ENCODE results near the gene COX10.

COX10 gene

DNA sequence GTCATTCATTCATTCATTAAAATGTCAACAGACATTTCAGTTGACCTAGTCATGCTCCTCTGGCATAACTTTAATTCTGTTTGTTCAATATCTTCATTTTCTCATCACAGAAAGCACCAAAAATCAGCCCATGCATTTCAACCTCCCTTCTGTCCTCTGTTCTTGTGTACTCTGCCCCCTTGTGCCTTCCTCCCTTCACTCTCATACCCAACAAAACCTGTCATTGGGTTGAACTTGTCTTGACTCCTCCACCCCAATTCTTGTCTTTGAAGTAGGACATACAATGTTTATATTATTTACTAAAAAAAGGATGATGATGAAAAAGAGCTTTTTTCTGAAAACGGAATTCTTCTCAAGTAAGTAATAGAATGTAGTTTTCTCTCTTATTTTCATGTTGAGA is 43.8 kb downstream of the COX10 start:
- Histone ChIP-seq H2BK120ac (ENCODE audit: low read depth, low read length) (no peak overlapping the region), H3K4me1 (ENCODE audit: control insufficient read depth, low read depth, low read length) (no peaks in the 10 kb centered on the region), H3K27ac (ENCODE audit: low read depth, low read length) (no peak overlapping the region), H3K79me2 (ENCODE audit: control insufficient read depth, insufficient read depth, low read length) (peaks cover 2% of the 10 kb centered on the region), H4K5ac (ENCODE audit: low read length) (no peak overlapping the region), H3K23ac (ENCODE audit: low read length) (no peak overlapping the region), H3K4me3 (ENCODE audit: low read length) (no peak overlapping the region), H3K27me3 (ENCODE audit: insufficient read depth, low read length, poor library complexity) (no peaks in the 10 kb centered on the region), H3K18ac (ENCODE audit: low read length) (no peak overlapping the region), H3K79me1 (ENCODE audit: low read length) (peaks cover 1% of the 10 kb centered on the region), H3K4ac (ENCODE audit: low read depth, low read length) (no peak overlapping the region), H2AK5ac (ENCODE audit: low read length) (no peak overlapping the region), H2BK15ac (replicated peaks; ENCODE audit: low read depth) (no peak overlapping the region), H3K9ac (ENCODE audit: low read length) (no peak overlapping the region), H4K8ac (ENCODE audit: low read depth, low read length) (no peak overlapping the region), H3K56ac (ENCODE audit: low read length) (no peak overlapping the region), H2BK5ac (ENCODE audit: low read length) (no peak overlapping the region), H3K36me3 (ENCODE audit: control insufficient read depth, insufficient read depth, low read length) (no peaks in the 10 kb centered on the region), H3K4me2 (ENCODE audit: low read length) (no peak overlapping the region)
- DNase-seq, result peak; percentile 36
- no CpG with 5 or more reads among the region's 1 CpG for WGBS (ENCODE audit: extremely low coverage, insufficient coverage, low lambda C conversion rate)

DNA sequence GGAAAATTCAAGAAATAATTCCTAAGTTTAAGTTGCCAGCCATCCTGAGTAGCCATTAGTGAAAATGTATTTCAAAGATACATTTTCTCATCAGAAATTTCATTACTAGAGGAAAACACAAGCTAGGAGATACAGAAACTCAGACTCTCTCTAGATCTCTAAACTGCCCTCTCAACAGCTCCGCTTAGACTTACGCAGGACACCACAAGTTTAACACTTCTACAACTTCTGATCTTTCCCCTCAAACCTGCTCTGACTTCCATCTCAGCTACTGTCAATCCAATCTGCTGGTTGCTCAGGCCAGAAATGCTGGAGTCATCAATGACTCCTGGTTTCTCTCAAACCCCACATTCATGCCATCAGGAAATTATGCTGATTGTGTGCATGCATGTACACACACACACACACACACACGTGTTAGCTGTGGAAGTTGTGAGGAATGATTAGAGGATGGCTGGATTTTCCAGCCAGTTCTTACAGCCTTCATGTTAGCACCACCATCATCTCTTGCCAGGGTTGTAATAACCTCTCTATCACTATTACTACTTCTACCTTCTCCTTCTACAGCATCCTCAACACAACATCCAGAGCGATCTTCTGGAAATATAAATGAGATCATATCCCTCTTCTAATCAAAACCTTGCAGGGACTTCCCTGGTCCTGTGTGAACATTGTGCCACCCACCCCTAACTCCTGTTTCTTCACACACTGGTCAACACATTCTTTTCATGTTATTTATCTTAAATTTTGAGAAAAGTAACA is 47.1 kb downstream of the COX10 start:
- Histone ChIP-seq H3K23ac (ENCODE audit: low read length) (no peak overlapping the region), H4K8ac (ENCODE audit: low read depth, low read length) (no peak overlapping the region), H3K9ac (ENCODE audit: low read length) (no peak overlapping the region), H3K27me3 (ENCODE audit: insufficient read depth, low read length, poor library complexity) (no peaks in the 10 kb centered on the region), H3K36me3 (ENCODE audit: control insufficient read depth, insufficient read depth, low read length) (no peaks in the 10 kb centered on the region), H3K56ac (ENCODE audit: low read length) (no peak overlapping the region), H3K79me2 (ENCODE audit: control insufficient read depth, insufficient read depth, low read length) (peaks cover 2% of the 10 kb centered on the region), H3K4me1 (ENCODE audit: control insufficient read depth, low read depth, low read length) (no peaks in the 10 kb centered on the region), H2BK5ac (ENCODE audit: low read length) (no peak overlapping the region), H3K4me3 (ENCODE audit: low read length) (no peak overlapping the region), H2BK15ac (replicated peaks; ENCODE audit: low read depth) (no peak overlapping the region), H3K18ac (ENCODE audit: low read length) (no peak overlapping the region), H4K5ac (ENCODE audit: low read length) (no peak overlapping the region), H3K4ac (ENCODE audit: low read depth, low read length) (no peak overlapping the region), H2BK120ac (ENCODE audit: low read depth, low read length) (no peak overlapping the region), H3K4me2 (ENCODE audit: low read length) (no peak overlapping the region), H3K79me1 (ENCODE audit: low read length) (peaks cover 7% of the 10 kb centered on the region), H3K27ac (ENCODE audit: low read depth, low read length) (no peak overlapping the region), H2AK5ac (ENCODE audit: low read length) (no peak overlapping the region)
- no peak for DNase-seq
- WGBS (ENCODE audit: extremely low coverage, insufficient coverage, low lambda C conversion rate), result no CpG with 5 or more reads among the region's 4 CpGs

GRCh38 chr17:14118951-14119350 is 49.6 kb downstream of the COX10 start:
- Histone ChIP-seq H3K18ac (ENCODE audit: low read length) (no peak overlapping the region), H4K8ac (ENCODE audit: low read depth, low read length) (no peak overlapping the region), H3K79me2 (ENCODE audit: control insufficient read depth, insufficient read depth, low read length) (peaks cover 2% of the 10 kb centered on the region), H4K5ac (ENCODE audit: low read length) (no peak overlapping the region), H3K79me1 (ENCODE audit: low read length) (peaks cover 12% of the 10 kb centered on the region), H3K56ac (ENCODE audit: low read length) (no peak overlapping the region), H3K4me1 (ENCODE audit: control insufficient read depth, low read depth, low read length) (no peaks in the 10 kb centered on the region), H3K4me2 (ENCODE audit: low read length) (no peak overlapping the region), H3K36me3 (ENCODE audit: control insufficient read depth, insufficient read depth, low read length) (no peaks in the 10 kb centered on the region), H3K23ac (ENCODE audit: low read length) (no peak overlapping the region), H2BK15ac (replicated peaks; ENCODE audit: low read depth) (no peak overlapping the region), H3K9ac (ENCODE audit: low read length) (no peak overlapping the region), H2BK120ac (ENCODE audit: low read depth, low read length) (no peak overlapping the region), H3K4me3 (ENCODE audit: low read length) (no peak overlapping the region), H3K27me3 (ENCODE audit: insufficient read depth, low read length, poor library complexity) (no peaks in the 10 kb centered on the region), H2AK5ac (ENCODE audit: low read length) (no peak overlapping the region), H2BK5ac (ENCODE audit: low read length) (no peak overlapping the region), H3K4ac (ENCODE audit: low read depth, low read length) (no peak overlapping the region), H3K27ac (ENCODE audit: low read depth, low read length) (no peak overlapping the region)
- DNase-seq, result no peak
- no CpG with 5 or more reads among the region's 2 CpGs for WGBS (ENCODE audit: extremely low coverage, insufficient coverage, low lambda C conversion rate)

DNA sequence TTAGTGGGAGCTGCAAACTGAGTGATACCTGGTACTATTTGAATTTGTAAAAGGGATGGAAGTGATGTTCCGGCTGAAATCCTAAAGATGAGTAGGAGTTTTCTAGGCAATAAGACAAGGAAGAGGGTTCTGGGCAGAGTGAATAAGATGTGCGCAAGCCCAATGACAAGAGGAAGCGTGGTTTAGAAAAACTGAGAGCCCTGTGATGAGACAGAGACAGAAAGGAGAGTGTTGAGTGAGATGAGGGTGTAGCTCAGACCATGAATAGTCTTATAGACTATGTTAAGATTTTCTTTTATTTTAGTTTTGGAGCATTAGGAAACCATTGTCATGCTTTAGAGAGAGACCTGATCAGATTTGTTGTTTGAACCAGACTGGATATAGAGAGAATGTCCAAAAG is 50.2 kb downstream of the COX10 start:
- Histone ChIP-seq H3K79me1 (ENCODE audit: low read length) (peaks cover 12% of the 10 kb centered on the region), H2BK5ac (ENCODE audit: low read length) (no peak overlapping the region), H2BK120ac (ENCODE audit: low read depth, low read length) (no peak overlapping the region), H2BK15ac (replicated peaks; ENCODE audit: low read depth) (no peak overlapping the region), H3K23ac (ENCODE audit: low read length) (no peak overlapping the region), H3K4me3 (ENCODE audit: low read length) (no peak overlapping the region), H3K4me2 (ENCODE audit: low read length) (no peak overlapping the region), H3K9ac (ENCODE audit: low read length) (no peak overlapping the region), H2AK5ac (ENCODE audit: low read length) (no peak overlapping the region), H3K27me3 (ENCODE audit: insufficient read depth, low read length, poor library complexity) (no peaks in the 10 kb centered on the region), H4K8ac (ENCODE audit: low read depth, low read length) (no peak overlapping the region), H3K4ac (ENCODE audit: low read depth, low read length) (no peak overlapping the region), H3K27ac (ENCODE audit: low read depth, low read length) (no peak overlapping the region), H4K5ac (ENCODE audit: low read length) (no peak overlapping the region), H3K4me1 (ENCODE audit: control insufficient read depth, low read depth, low read length) (no peaks in the 10 kb centered on the region), H3K56ac (ENCODE audit: low read length) (no peak overlapping the region), H3K79me2 (ENCODE audit: control insufficient read depth, insufficient read depth, low read length) (peaks cover 2% of the 10 kb centered on the region), H3K36me3 (ENCODE audit: control insufficient read depth, insufficient read depth, low read length) (no peaks in the 10 kb centered on the region), H3K18ac (ENCODE audit: low read length) (no peak overlapping the region)
- WGBS (ENCODE audit: extremely low coverage, insufficient coverage, low lambda C conversion rate), result no CpG with 5 or more reads among the region's 3 CpGs
- no peak for DNase-seq

DNA sequence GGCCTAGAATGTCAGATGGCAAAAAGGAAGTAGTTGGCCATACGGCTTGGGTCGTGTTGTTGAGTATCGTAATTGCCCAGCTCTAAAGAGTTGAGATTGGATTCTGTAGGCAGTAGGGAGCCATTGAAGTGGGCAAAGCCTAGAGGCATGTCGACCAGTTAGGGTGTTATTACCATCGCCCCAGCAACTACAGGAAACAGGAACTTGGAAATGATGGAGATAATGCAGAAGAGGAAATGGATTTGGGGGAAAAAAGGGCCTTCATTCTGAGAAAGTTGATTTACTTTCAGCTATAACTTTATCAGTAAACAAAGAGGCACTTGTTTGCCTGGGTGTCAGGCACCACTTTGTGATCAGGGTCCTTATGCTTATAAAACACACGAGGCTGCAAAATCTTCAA is 52.6 kb downstream of the COX10 start:
- no peak overlapping the region for H3K9ac ChIP-seq (ENCODE audit: low read length)
- no CpG with 5 or more reads among the region's 6 CpGs for WGBS (ENCODE audit: extremely low coverage, insufficient coverage, low lambda C conversion rate)
- H3K23ac ChIP-seq (ENCODE audit: low read length), result no peak overlapping the region
- H3K56ac ChIP-seq (ENCODE audit: low read length), result no peak overlapping the region
- DNase-seq, result no peak
- H2BK15ac ChIP-seq (replicated peaks; ENCODE audit: low read depth), result no peak overlapping the region
- H2BK5ac ChIP-seq (ENCODE audit: low read length), result no peak overlapping the region
- no peak overlapping the region for H3K4me3 ChIP-seq (ENCODE audit: low read length)
- H3K79me1 ChIP-seq (ENCODE audit: low read length), result peaks cover 10% of the 10 kb centered on the region
- no peak overlapping the region for H2AK5ac ChIP-seq (ENCODE audit: low read length)
- no peak overlapping the region for H4K5ac ChIP-seq (ENCODE audit: low read length)
- H3K4me2 ChIP-seq (ENCODE audit: low read length), result no peak overlapping the region
- H3K18ac ChIP-seq (ENCODE audit: low read length), result no peak overlapping the region
- H3K4me1 ChIP-seq (ENCODE audit: control insufficient read depth, low read depth, low read length), result no peaks in the 10 kb centered on the region
- no peak overlapping the region for H2BK120ac ChIP-seq (ENCODE audit: low read depth, low read length)
- no peak overlapping the region for H3K27ac ChIP-seq (ENCODE audit: low read depth, low read length)
- H3K79me2 ChIP-seq (ENCODE audit: control insufficient read depth, insufficient read depth, low read length), result peaks cover 2% of the 10 kb centered on the region
- H3K36me3 ChIP-seq (ENCODE audit: control insufficient read depth, insufficient read depth, low read length), result no peaks in the 10 kb centered on the region
- H4K8ac ChIP-seq (ENCODE audit: low read depth, low read length), result no peak overlapping the region
- no peaks in the 10 kb centered on the region for H3K27me3 ChIP-seq (ENCODE audit: insufficient read depth, low read length, poor library complexity)
- H3K4ac ChIP-seq (ENCODE audit: low read depth, low read length), result no peak overlapping the region
